ENCODE data around the gene UBR4.

UBR4 gene

GRCh38 chr1:19057784-19058475 is 152.1 kb downstream of the UBR4 start:
- DNase-seq (ENCODE audit: low read depth in 2 of 2): no peak

- DNase-seq (ENCODE audit: low read depth in 2 of 2): no peak
Observed at GRCh38 chr1:19057182-19057779, 152.8 kb downstream of the UBR4 start.

GRCh38 chr1:19055701-19056100 is 154.4 kb downstream of the UBR4 start:
- no peak for DNase-seq (ENCODE audit: low read depth in 2 of 2)

- DNase-seq (ENCODE audit: low read depth in 2 of 2): no peak
Observed at GRCh38 chr1:19055001-19055400, 155.1 kb downstream of the UBR4 start.

GRCh38 chr1:19054216-19054615 is 155.8 kb downstream of the UBR4 start:
- DNase-seq (ENCODE audit: low read depth in 2 of 2): no peak

GRCh38 chr1:19053486-19053885 is 156.6 kb downstream of the UBR4 start:
- no peak for DNase-seq (ENCODE audit: low read depth in 2 of 2)

- DNase-seq (ENCODE audit: low read depth in 2 of 2): no peak
Observed at GRCh38 chr1:19049798-19050197, 160.3 kb downstream of the UBR4 start.

- DNase-seq (ENCODE audit: low read depth in 2 of 2): no peak
Observed at GRCh38 chr1:19049128-19049768, 160.8 kb downstream of the UBR4 start.

GRCh38 chr1:19046972-19047731 is 162.9 kb downstream of the UBR4 start:
- no peak for DNase-seq (ENCODE audit: low read depth in 2 of 2)

- DNase-seq (ENCODE audit: low read depth in 2 of 2): no peak
Observed at GRCh38 chr1:19045898-19046880, 163.9 kb downstream of the UBR4 start.

GRCh38 chr1:19044975-19045831 is 164.9 kb downstream of the UBR4 start:
- no peak for DNase-seq (ENCODE audit: low read depth in 2 of 2)

- no peak for DNase-seq (ENCODE audit: low read depth in 2 of 2)
Observed at GRCh38 chr1:19044471-19044870, 165.6 kb downstream of the UBR4 start.

GRCh38 chr1:19043579-19044443 is 166.3 kb downstream of the UBR4 start:
- DNase-seq (ENCODE audit: low read depth in 2 of 2): no peak

GRCh38 chr1:19042675-19043578 is 167.1 kb downstream of the UBR4 start:
- DNase-seq (ENCODE audit: low read depth in 2 of 2): no peak

- DNase-seq (ENCODE audit: low read depth in 2 of 2): no peak
Observed at GRCh38 chr1:19040010-19040680, 169.9 kb downstream of the UBR4 start.

GRCh38 chr1:19038732-19039131 is 171.3 kb downstream of the UBR4 start:
- DNase-seq (ENCODE audit: low read depth in 2 of 2): no peak

GRCh38 chr1:19038096-19038495 is 172.0 kb downstream of the UBR4 start:
- DNase-seq (ENCODE audit: low read depth in 2 of 2): no peak

GRCh38 chr1:19037659-19038058 is 172.4 kb downstream of the UBR4 start:
- no peak for DNase-seq (ENCODE audit: low read depth in 2 of 2)

Measured in stimulated activated CD4-positive, alpha-beta T cell treated with anti-CD3 and anti-CD28 coated beads, Interleukin-12 subunit alpha, Interleukin-12 subunit beta, amount 100 ng/mL, for 24 hours (primary cell).